Neural cell (in vitro differentiated cells): Measurements from ENCODE around the gene RAB15. TPM values are rescaled to one million over a fixed set of nuclear protein-coding genes. Genes with fewer than 3 reads are reported as not detected.

Experiments used
- H2AFZ ChIP-seq: fragments of 200-600, 300-800 bp; sonication (generic), shearing (Covaris generic); 2 replicates; pipeline ENCODE4 v1.6.0; 2014; ENCODE audit warnings: low read depth, mild to moderate bottlenecking, antibody characterized with exemption, low read length, moderate library complexity
- H3F3A ChIP-seq: fragments of 200-600 bp; shearing (Covaris generic); 2 replicates; pipeline ENCODE4 v1.6.1; 2016; ENCODE audit warnings: mild to moderate bottlenecking, moderate library complexity, mixed read lengths, antibody characterized with exemption, low read length; ENCODE audit not compliant: insufficient read depth, poor library complexity, severe bottlenecking
- H3K27ac ChIP-seq: fragments of 200-600, 300-800 bp; sonication (generic), shearing (Covaris generic); 2 replicates; pipeline ENCODE4 v1.5.1; 2014; ENCODE audit warnings: mild to moderate bottlenecking, low read length, moderate library complexity
- H3K27me3 ChIP-seq: fragments of 300-800, 200-600 bp; sonication (generic), shearing (Covaris generic); 2 replicates; pipeline ENCODE4 v1.6.0; 2014; ENCODE audit warnings: mild to moderate bottlenecking, low read depth, low read length, moderate library complexity; ENCODE audit not compliant: insufficient read depth
- H3K36me3 ChIP-seq: fragments of 300-800, 200-600 bp; sonication (generic), shearing (Covaris generic); 2 replicates; pipeline ENCODE4 v1.5.1; 2014; ENCODE audit warnings: mild to moderate bottlenecking, antibody characterized with exemption, low read length, moderate library complexity; ENCODE audit not compliant: insufficient read depth
- H3K4me2 ChIP-seq: fragments of 300-800, 200-600 bp; sonication (generic), shearing (Covaris generic); 2 replicates; pipeline ENCODE4 v1.6.0; 2014; ENCODE audit warnings: mild to moderate bottlenecking, low read length
- H3K4me3 ChIP-seq: fragments of 300-800, 200-600 bp; sonication (generic), shearing (Covaris generic); 2 replicates; pipeline ENCODE4 v1.5.1; 2014; ENCODE audit warnings: mild to moderate bottlenecking, low read length, moderate library complexity
- H3K79me2 ChIP-seq: fragments of 200-600 bp; shearing (Covaris generic); replicated peaks from 2 replicates; pipeline ENCODE4 v1.6.0; 2014; ENCODE audit warnings: mild to moderate bottlenecking, low read length, moderate library complexity; ENCODE audit not compliant: insufficient read depth
- H3K9ac ChIP-seq: fragments of 300-800, 200-600 bp; sonication (generic), shearing (Covaris generic); 2 replicates; pipeline ENCODE4 v1.6.1; 2016; ENCODE audit warnings: mild to moderate bottlenecking, low read length, mixed read lengths
- H3K9me2 ChIP-seq: fragments of 200-600 bp; shearing (Covaris generic); 2 replicates; pipeline ENCODE4 v1.6.1; 2016; ENCODE audit warnings: mild to moderate bottlenecking, low read length, mixed read lengths; ENCODE audit not compliant: insufficient read depth
- H3K9me3 ChIP-seq: fragments of 200-600, 300-800 bp; sonication (generic), shearing (Covaris generic); 2 replicates; pipeline ENCODE4 v1.6.1; 2016; ENCODE audit warnings: mild to moderate bottlenecking, mixed run types, low read length, moderate library complexity, mixed read lengths
- H4K20me1 ChIP-seq: fragments of 200-600 bp; shearing (Covaris generic); 2 replicates; pipeline ENCODE4 v1.6.1; 2016; ENCODE audit warnings: mild to moderate bottlenecking, mixed run types; ENCODE audit not compliant: insufficient read depth
- EZH2 ChIP-seq: fragments of 200-600, 300-800 bp; shearing (Covaris generic), sonication (generic); IDR thresholded peaks from 2 replicates; pipeline ENCODE4 v1.6.1; 2014; ENCODE audit warnings: antibody characterized with exemption, low read length, borderline replicate concordance, mild to moderate bottlenecking; ENCODE audit not compliant: insufficient read depth, poor library complexity, severe bottlenecking
- MXI1 ChIP-seq: fragments of 450-650 bp; conservative IDR thresholded peaks from 2 replicates; pipeline ENCODE4 v1.6.1; 2014; ENCODE audit warnings: antibody characterized with exemption, mild to moderate bottlenecking; ENCODE audit not compliant: poor library complexity, severe bottlenecking
- POLR2AphosphoS5 ChIP-seq: IDR thresholded peaks from 2 replicates; pipeline ENCODE4 v1.6.1; 2012
- RAD21 ChIP-seq: fragments of 450-650 bp; conservative IDR thresholded peaks from 2 replicates; pipeline ENCODE4 v1.6.1; 2014; ENCODE audit warnings: antibody characterized with exemption, mild to moderate bottlenecking, moderate library complexity
- REST ChIP-seq: IDR thresholded peaks from 2 replicates; pipeline ENCODE4 v1.6.1; 2012; ENCODE audit warnings: borderline replicate concordance
- SMC3 ChIP-seq: fragments of 450-650 bp; conservative IDR thresholded peaks from 2 replicates; pipeline ENCODE4 v1.6.1; 2014; ENCODE audit warnings: antibody characterized with exemption, mild to moderate bottlenecking, moderate library complexity; ENCODE audit not compliant: poor library complexity
- TAF1 ChIP-seq: IDR thresholded peaks from 2 replicates; pipeline ENCODE4 v1.6.1; 2012; ENCODE audit warnings: low read depth
- polyA plus RNA-seq: library from polyadenylated mRNA; depleted of rRNA; stranded (reverse); fragments of >200 nt; gene quantifications from 2 replicates; pipeline ENCODE4 v1.2.3, GENCODE V29; 2014
- small RNA-seq, 3 experiments: library from RNA; depleted of rRNA; stranded (forward); fragments of <200 nt; gene quantifications; one replicate each; pipeline ENCODE3, GENCODE V24; 2012
- TF ChIP-seq, protein P1 (sequence below): fragments of 450-650 bp; IDR thresholded peaks from 2 replicates; pipeline ENCODE4 v1.5.1; 2014; ENCODE audit warnings: antibody characterized with exemption, mild to moderate bottlenecking, moderate library complexity; ENCODE audit not compliant: poor library complexity, severe bottlenecking

Gene RAB15
- polyA plus RNA-seq, 1 donor from 2014 or later: 42.0 TPM

- Histone ChIP-seq H2AFZ (no peak overlapping the region), H3K36me3 (no peaks in the 10 kb centered on the region), H3F3A (no peaks in the 10 kb centered on the region), H3K27ac (no peak overlapping the region), H3K4me3 (no peak overlapping the region), H3K79me2 (no peaks in the 10 kb centered on the region), H3K9ac (no peak overlapping the region), H3K9me2 (no peaks in the 10 kb centered on the region), H4K20me1 (no peaks in the 10 kb centered on the region), H3K9me3 (no peaks in the 10 kb centered on the region), H3K27me3 (no peaks in the 10 kb centered on the region), H3K4me2 (no peak overlapping the region)
- TF ChIP-seq POLR2AphosphoS5 (no peak), REST (no peak), RAD21 (no peak), TAF1 (no peak), EZH2 (no peak)
These were observed 66.1 kb downstream of the RAB15 start for GRCh38 chr14:64906022-64906421.

- Histone ChIP-seq H2AFZ (no peak overlapping the region), H3K27ac (no peak overlapping the region), H3K9ac (no peak overlapping the region), H3K9me2 (no peaks in the 10 kb centered on the region), H3K27me3 (no peaks in the 10 kb centered on the region), H3K4me3 (no peak overlapping the region), H3K9me3 (no peaks in the 10 kb centered on the region), H3K36me3 (no peaks in the 10 kb centered on the region), H3K79me2 (no peaks in the 10 kb centered on the region), H4K20me1 (no peaks in the 10 kb centered on the region), H3F3A (no peaks in the 10 kb centered on the region), H3K4me2 (no peak overlapping the region)
- TF ChIP-seq MXI1: no peak
- TF ChIP-seq, protein P1, sequence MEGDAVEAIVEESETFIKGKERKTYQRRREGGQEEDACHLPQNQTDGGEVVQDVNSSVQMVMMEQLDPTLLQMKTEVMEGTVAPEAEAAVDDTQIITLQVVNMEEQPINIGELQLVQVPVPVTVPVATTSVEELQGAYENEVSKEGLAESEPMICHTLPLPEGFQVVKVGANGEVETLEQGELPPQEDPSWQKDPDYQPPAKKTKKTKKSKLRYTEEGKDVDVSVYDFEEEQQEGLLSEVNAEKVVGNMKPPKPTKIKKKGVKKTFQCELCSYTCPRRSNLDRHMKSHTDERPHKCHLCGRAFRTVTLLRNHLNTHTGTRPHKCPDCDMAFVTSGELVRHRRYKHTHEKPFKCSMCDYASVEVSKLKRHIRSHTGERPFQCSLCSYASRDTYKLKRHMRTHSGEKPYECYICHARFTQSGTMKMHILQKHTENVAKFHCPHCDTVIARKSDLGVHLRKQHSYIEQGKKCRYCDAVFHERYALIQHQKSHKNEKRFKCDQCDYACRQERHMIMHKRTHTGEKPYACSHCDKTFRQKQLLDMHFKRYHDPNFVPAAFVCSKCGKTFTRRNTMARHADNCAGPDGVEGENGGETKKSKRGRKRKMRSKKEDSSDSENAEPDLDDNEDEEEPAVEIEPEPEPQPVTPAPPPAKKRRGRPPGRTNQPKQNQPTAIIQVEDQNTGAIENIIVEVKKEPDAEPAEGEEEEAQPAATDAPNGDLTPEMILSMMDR: no peak
- TF ChIP-seq EZH2: no peak
- TF ChIP-seq TAF1: no peak
- TF ChIP-seq SMC3: no peak
- TF ChIP-seq REST: no peak
- no peak for TF ChIP-seq POLR2AphosphoS5
- no peak for TF ChIP-seq RAD21
These were observed 72.2 kb downstream of the RAB15 start for GRCh38 chr14:64899958-64900357.

Small RNA genes lying within 50 kb of the gene (small RNA-seq; reads per million reads assigned to genes)
- 0 reads per million in 3 experiments for gene RPPH1-2P

Other genes with a start within 250 kb of the RAB15 start
- gene SPTB, start 92.4 kb downstream of the RAB15 start, polyA plus RNA-seq: 1.9 and 2.8 TPM in 2 replicates
- 40.5 and 69.5 TPM in 2 replicates for gene CHURC1, start 57.9 kb downstream of the RAB15 start, polyA plus RNA-seq
- gene GPX2, start 29.6 kb downstream of the RAB15 start, polyA plus RNA-seq: not detected in 2 replicates
- 6.7 and 14.2 TPM in 2 replicates for gene FNTB, start 14.6 kb upstream of the RAB15 start, polyA plus RNA-seq
- 51.3 and 55.3 TPM in 2 replicates for gene MAX, start 130.2 kb upstream of the RAB15 start, polyA plus RNA-seq